PC-9 (cell line): ENCODE results near the gene VAT1. TPM values are rescaled to one million over a fixed set of nuclear protein-coding genes. Genes with fewer than 3 reads are reported as not detected.
"Not testable (repeated sequence)": the region's sequence is repeated elsewhere in the genome, so short reads cannot be mapped to it uniquely, and the experiment has no call there.

Source experiments
- BruUV-seq: library from RNA; stranded (reverse); fragments of 400-500 nt; replicated peaks from 2 replicates; lab custom pipeline; 2021; lab: Mats Ljungman, UMichigan
- CTCF ChIA-PET: fragments of 300-600 bp; sonication (Branson Sonifier 250); formaldehyde crosslinking; loops from one replicate; lab custom pipeline; 2022; ENCODE audit warnings: antibody characterized with exemption; lab: Charles Lee
- POLR2A ChIA-PET: fragments of 300-600 bp; sonication (Branson Sonifier 250); formaldehyde crosslinking; loops from one replicate; lab custom pipeline; 2022; ENCODE audit warnings: antibody characterized with exemption; ENCODE audit not compliant: unreplicated experiment; lab: Charles Lee
- DNase-seq, 2 experiments: peaks; one replicate each; pipeline versions ENCODE4 v3.0.0 to v3.0.0-alpha.2; 2015 to 2022; ENCODE audit warnings: mixed read lengths in 1 of 2
- H2AFZ ChIP-seq: fragments of 200-600 bp; sonication (generic); 2 replicates; pipeline ENCODE4 v1.8.1; 2017; ENCODE audit warnings: antibody characterized with exemption
- H3F3A ChIP-seq: fragments of 200-600 bp; sonication (generic); 2 replicates; pipeline ENCODE4 v1.8.1; 2017; ENCODE audit warnings: antibody characterized with exemption, mild to moderate bottlenecking, low read depth; ENCODE audit not compliant: insufficient read depth
- H3K27ac ChIP-seq: fragments of 200-600 bp; sonication (generic); 2 replicates; pipeline ENCODE4 v1.6.1; 2016; ENCODE audit warnings: mixed run types
- H3K27me3 ChIP-seq: fragments of 200-600 bp; sonication (generic); 2 replicates; pipeline ENCODE4 v1.6.1; 2016; ENCODE audit warnings: low read depth, mixed run types; ENCODE audit not compliant: insufficient read depth
- H3K36me3 ChIP-seq: fragments of 200-600 bp; sonication (generic); 2 replicates; pipeline ENCODE4 v1.6.1; 2016; ENCODE audit warnings: low read depth, mixed run types
- H3K4me1 ChIP-seq: fragments of 200-600 bp; sonication (generic); replicated peaks from 2 replicates; pipeline ENCODE4 v1.6.1; 2016; ENCODE audit warnings: mixed run types; ENCODE audit not compliant: insufficient read depth
- H3K4me2 ChIP-seq: fragments of 200-600 bp; sonication (generic); 2 replicates; pipeline ENCODE4 v1.6.1; 2017; ENCODE audit warnings: mixed run types
- H3K4me3 ChIP-seq: fragments of 200-600 bp; sonication (generic); 2 replicates; pipeline ENCODE4 v1.6.1; 2016; ENCODE audit warnings: mixed run types
- H3K79me2 ChIP-seq: fragments of 200-600 bp; sonication (generic); 2 replicates; pipeline ENCODE4 v1.6.1; 2017; ENCODE audit warnings: low read depth, mixed run types
- H3K9me2 ChIP-seq: fragments of 200-600 bp; sonication (generic); 2 replicates; pipeline ENCODE4 v1.8.1; 2017; ENCODE audit warnings: mild to moderate bottlenecking; ENCODE audit not compliant: insufficient read depth
- H3K9me3 ChIP-seq: fragments of 200-600 bp; sonication (generic); 2 replicates; pipeline ENCODE4 v1.8.1; 2016; ENCODE audit warnings: low read depth; ENCODE audit not compliant: insufficient read depth
- H4K20me1 ChIP-seq: fragments of 200-600 bp; sonication (generic); 2 replicates; pipeline ENCODE4 v1.8.1; 2017; ENCODE audit not compliant: insufficient read depth
- CTCF ChIP-seq: fragments of 200-600 bp; sonication (generic); conservative IDR thresholded peaks from 2 replicates; pipeline ENCODE4 v1.6.1; 2017; ENCODE audit warnings: mixed run types, antibody characterized with exemption, mild to moderate bottlenecking, moderate library complexity
- EZH2 ChIP-seq: fragments of 200-600 bp; sonication (generic); IDR thresholded peaks from 2 replicates; pipeline ENCODE4 v1.8.0; 2017; ENCODE audit warnings: antibody characterized with exemption, low read depth
- intact Hi-C: fragments of 100-400 bp; cut with micrococcal nuclease; formaldehyde crosslinking; loops from one replicate; pipeline ENCODE4 v1.10.0; 2022; ENCODE audit not compliant: unreplicated experiment
- total RNA-seq: library from RNA; stranded (reverse); gene quantifications from 2 replicates; pipeline ENCODE4 v1.2.3, GENCODE V29; 2021

VAT1 gene
- total RNA-seq, 1 experiment from 2014 or later = 220 TPM

GRCh38 chr17:42979511-42980273 lies 42.5 kb downstream of the VAT1 start, which contains the start of gene PTGES3L:
TSS of gene PTGES3L (minus strand) at chr17:42980080. CDS start at chr17:42980053, 27 bp downstream.
- CTCF ChIA-PET = no interaction called here
- peak in 1 of 2 experiments; percentile 35 for DNase-seq
- H3K79me2 ChIP-seq = peaks cover 39% of the 10 kb centered on the region
- H3K9me3 ChIP-seq = no peaks in the 10 kb centered on the region
- peaks cover 4% of the 10 kb centered on the region; the same call in 1 of the 2 replicates for H4K20me1 ChIP-seq
- H3K27me3 ChIP-seq = no peaks in the 10 kb centered on the region
- intact Hi-C loops = loop anchor here (1.0 kb wide), 1 partner anchor 11 kb away; no protein-coding TSS in a partner anchor
- H3K4me2 ChIP-seq = peak within 1 kb of the TSS; percentile 95
- H2AFZ ChIP-seq = peak within 1 kb of the TSS; percentile 80
- H3K4me1 ChIP-seq = peaks cover 20% of the 10 kb centered on the region
- POLR2A ChIA-PET = no interaction called here
- H3K36me3 ChIP-seq = no peaks in the 10 kb centered on the region
- no peaks in the 10 kb centered on the region; the same call in 1 of the 2 replicates for H3F3A ChIP-seq
- TF ChIP-seq EZH2 = no peak
- TF ChIP-seq CTCF = no peak
- peak within 1 kb of the TSS; percentile 25; the same call in 1 of the 2 replicates for H3K27ac ChIP-seq
- no TSS peak for BruUV-seq
- no peaks in the 10 kb centered on the region for H3K9me2 ChIP-seq
- H3K4me3 ChIP-seq = peak within 1 kb of the TSS; percentile 81

- BruUV-seq, H3F3A ChIP-seq, CTCF ChIA-PET, H3K4me3 ChIP-seq, H3K4me2 ChIP-seq, H3K9me2 ChIP-seq, H3K79me2 ChIP-seq, H3K9me3 ChIP-seq, H3K4me1 ChIP-seq, intact Hi-C loops, H3K27me3 ChIP-seq, DNase-seq, H4K20me1 ChIP-seq, POLR2A ChIA-PET, H3K36me3 ChIP-seq, H2AFZ ChIP-seq, H3K27ac ChIP-seq: not testable (repeated sequence)
These were observed 46.5 kb downstream of the VAT1 start for GRCh38 chr17:42975701-42976100.

GRCh38 chr17:42975265-42975664 lies 46.9 kb downstream of the VAT1 start:
- no peak for DNase-seq
- no TSS peak for BruUV-seq
- Histone ChIP-seq H2AFZ (no peak overlapping the region), H3K4me1 (peaks cover 9% of the 10 kb centered on the region), H3K4me3 (no peak overlapping the region), H3F3A (0 out of 2 replicates have a peak, but pooled peaks cover 6% of the 10 kb centered on the region), H3K9me3 (no peaks in the 10 kb centered on the region), H3K79me2 (no peaks in the 10 kb centered on the region; the same call in 1 of the 2 replicates), H4K20me1 (no peaks in the 10 kb centered on the region), H3K9me2 (no peaks in the 10 kb centered on the region), H3K27ac (no peak overlapping the region), H3K27me3 (no peaks in the 10 kb centered on the region), H3K4me2 (no peak overlapping the region), H3K36me3 (no peaks in the 10 kb centered on the region)
- intact Hi-C loops = no loop called here
- POLR2A ChIA-PET = no interaction called here
- no peak for TF ChIP-seq EZH2
- TF ChIP-seq CTCF = no peak
- CTCF ChIA-PET = no interaction called here

GRCh38 chr17:42973323-42973722 lies 48.9 kb downstream of the VAT1 start:
- BruUV-seq, H3K4me1 ChIP-seq, H3K27me3 ChIP-seq, H4K20me1 ChIP-seq, H3K27ac ChIP-seq, H2AFZ ChIP-seq, H3K79me2 ChIP-seq, intact Hi-C loops, H3K4me3 ChIP-seq, POLR2A ChIA-PET, H3K9me3 ChIP-seq, H3K9me2 ChIP-seq, H3K4me2 ChIP-seq, CTCF ChIA-PET, H3K36me3 ChIP-seq, H3F3A ChIP-seq, DNase-seq: not testable (repeated sequence)
